ENCODE measurements around the gene TMPRSS11D. TPM values are rescaled to one million over a fixed set of nuclear protein-coding genes. Genes with fewer than 3 reads are reported as not detected.

TMPRSS11D gene
- polyA plus RNA-seq, 1 donor from 2014 or later = not detected

- Histone ChIP-seq H3K9ac (ENCODE audit: low read length) (no peak overlapping the region), H3K79me2 (replicated peaks; ENCODE audit: insufficient read depth, low read length) (no peaks in the 10 kb centered on the region), H3K4me3 (ENCODE audit: low read length) (no peak overlapping the region), H3K27me3 (ENCODE audit: insufficient read depth, low read depth, low read length) (no peaks in the 10 kb centered on the region), H3K9me3 (ENCODE audit: low read length) (no peaks in the 10 kb centered on the region), H3F3A (ENCODE audit: insufficient read depth, low read length, poor library complexity, severe bottlenecking) (no peaks in the 10 kb centered on the region), H3K36me3 (ENCODE audit: insufficient read depth, low read length) (no peaks in the 10 kb centered on the region), H3K4me2 (ENCODE audit: low read length) (no peak overlapping the region), H3K9me2 (ENCODE audit: insufficient read depth, low read length) (no peaks in the 10 kb centered on the region), H2AFZ (ENCODE audit: low read depth, low read length) (no peak overlapping the region), H4K20me1 (ENCODE audit: insufficient read depth) (no peaks in the 10 kb centered on the region), H3K27ac (ENCODE audit: low read length) (no peak overlapping the region)
- TF ChIP-seq MXI1 (conservative IDR thresholded peaks at IDR 0.05; ENCODE audit: poor library complexity, severe bottlenecking) (no peak), POLR2AphosphoS5 (IDR thresholded peaks at IDR 0.05) (no peak), RAD21 (conservative IDR thresholded peaks at IDR 0.05) (no peak), CTCF (IDR thresholded peaks at IDR 0.05; ENCODE audit: poor library complexity, severe bottlenecking) (no peak), TAF1 (IDR thresholded peaks at IDR 0.05; ENCODE audit: low read depth) (no peak), SMC3 (conservative IDR thresholded peaks at IDR 0.05; ENCODE audit: poor library complexity) (no peak), EP300 (conservative IDR thresholded peaks at IDR 0.05; ENCODE audit: poor library complexity, severe bottlenecking) (no peak), REST (IDR thresholded peaks at IDR 0.05; ENCODE audit: borderline replicate concordance) (no peak), EZH2 (IDR thresholded peaks at IDR 0.05; ENCODE audit: borderline replicate concordance, insufficient read depth, low read length, poor library complexity, severe bottlenecking) (no peak)
Measured at GRCh38 chr4:67886281-67886680, 2.5 kb upstream of the TMPRSS11D start.

- H3K79me2 ChIP-seq (replicated peaks; ENCODE audit: insufficient read depth, low read length) = no peaks in the 10 kb centered on the region
- TF ChIP-seq EP300 (conservative IDR thresholded peaks at IDR 0.05; ENCODE audit: poor library complexity, severe bottlenecking) (no peak), RAD21 (conservative IDR thresholded peaks at IDR 0.05) (no peak), EZH2 (IDR thresholded peaks at IDR 0.05; ENCODE audit: borderline replicate concordance, insufficient read depth, low read length, poor library complexity, severe bottlenecking) (no peak), MXI1 (conservative IDR thresholded peaks at IDR 0.05; ENCODE audit: poor library complexity, severe bottlenecking) (no peak), SMC3 (conservative IDR thresholded peaks at IDR 0.05; ENCODE audit: poor library complexity) (no peak), CTCF (IDR thresholded peaks at IDR 0.05; ENCODE audit: poor library complexity, severe bottlenecking) (no peak), REST (IDR thresholded peaks at IDR 0.05; ENCODE audit: borderline replicate concordance) (no peak), TAF1 (IDR thresholded peaks at IDR 0.05; ENCODE audit: low read depth) (no peak), POLR2AphosphoS5 (IDR thresholded peaks at IDR 0.05) (no peak)
- H2AFZ ChIP-seq (ENCODE audit: low read depth, low read length) = no peak overlapping the region
- no peaks in the 10 kb centered on the region for H4K20me1 ChIP-seq (ENCODE audit: insufficient read depth)
- H3F3A ChIP-seq (ENCODE audit: insufficient read depth, low read length, poor library complexity, severe bottlenecking) = no peaks in the 10 kb centered on the region
- no peaks in the 10 kb centered on the region for H3K36me3 ChIP-seq (ENCODE audit: insufficient read depth, low read length)
- H3K27ac ChIP-seq (ENCODE audit: low read length) = no peak overlapping the region
- H3K4me3 ChIP-seq (ENCODE audit: low read length) = no peak overlapping the region
- H3K9me2 ChIP-seq (ENCODE audit: insufficient read depth, low read length) = no peaks in the 10 kb centered on the region
- H3K9me3 ChIP-seq (ENCODE audit: low read length) = no peaks in the 10 kb centered on the region
- H3K27me3 ChIP-seq (ENCODE audit: insufficient read depth, low read depth, low read length) = no peaks in the 10 kb centered on the region
- no peak overlapping the region for H3K9ac ChIP-seq (ENCODE audit: low read length)
- H3K4me2 ChIP-seq (ENCODE audit: low read length) = no peak overlapping the region
Measured at GRCh38 chr4:67885762-67886161, 2.0 kb upstream of the TMPRSS11D start.
